GM19328 (cell line): ENCODE measurements around the gene RABAC1.
"Not testable (repeated sequence)": the region's sequence is repeated elsewhere in the genome, so short reads cannot be mapped to it uniquely, and the experiment has no call there.

Experiments used
- ATAC-seq: cut with Tn5 transposase; IDR thresholded peaks from one replicate; pipeline ENCODE4 v1.9.1; 2021; ENCODE audit warnings: mild to moderate bottlenecking, moderate library complexity; ENCODE audit not compliant: unreplicated experiment

The RABAC1 gene, protein sequence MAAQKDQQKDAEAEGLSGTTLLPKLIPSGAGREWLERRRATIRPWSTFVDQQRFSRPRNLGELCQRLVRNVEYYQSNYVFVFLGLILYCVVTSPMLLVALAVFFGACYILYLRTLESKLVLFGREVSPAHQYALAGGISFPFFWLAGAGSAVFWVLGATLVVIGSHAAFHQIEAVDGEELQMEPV

GRCh38 chr19:41959056-41960053, at the start of gene RABAC1:
TSS of gene RABAC1 (minus strand) at chr19:41959321. CDS start at chr19:41959292, 29 bp downstream.
- ATAC-seq = peak; percentile 81

DNA sequence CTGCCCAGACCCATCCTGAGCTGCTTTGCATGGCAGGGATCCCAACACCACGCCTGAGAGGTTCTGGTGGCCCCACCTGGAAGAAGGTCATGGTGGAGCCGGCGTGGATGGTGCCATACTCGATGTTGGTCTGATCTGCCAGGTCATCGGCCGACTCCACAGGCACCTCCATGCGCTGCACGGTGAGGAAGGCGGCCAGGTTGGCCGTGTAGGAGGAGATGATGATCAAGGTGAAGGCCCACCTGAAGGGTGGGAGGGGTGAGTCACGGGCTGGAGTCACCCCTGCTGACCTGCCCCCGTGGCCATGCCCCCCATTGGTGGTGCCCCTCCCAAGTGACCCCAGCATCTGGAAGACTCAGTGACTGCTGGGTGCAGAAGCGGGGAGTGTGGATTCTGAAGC, 47.4 kb upstream of the RABAC1 start:
- no peak for ATAC-seq

- ATAC-seq = no peak
Measured at GRCh38 chr19:42005504-42005903, 46.4 kb upstream of the RABAC1 start.

GRCh38 chr19:42003506-42004294, 44.6 kb upstream of the RABAC1 start:
- ATAC-seq = no peak

- ATAC-seq = no peak
Measured at GRCh38 chr19:41999878-42000208, 40.7 kb upstream of the RABAC1 start.

DNA sequence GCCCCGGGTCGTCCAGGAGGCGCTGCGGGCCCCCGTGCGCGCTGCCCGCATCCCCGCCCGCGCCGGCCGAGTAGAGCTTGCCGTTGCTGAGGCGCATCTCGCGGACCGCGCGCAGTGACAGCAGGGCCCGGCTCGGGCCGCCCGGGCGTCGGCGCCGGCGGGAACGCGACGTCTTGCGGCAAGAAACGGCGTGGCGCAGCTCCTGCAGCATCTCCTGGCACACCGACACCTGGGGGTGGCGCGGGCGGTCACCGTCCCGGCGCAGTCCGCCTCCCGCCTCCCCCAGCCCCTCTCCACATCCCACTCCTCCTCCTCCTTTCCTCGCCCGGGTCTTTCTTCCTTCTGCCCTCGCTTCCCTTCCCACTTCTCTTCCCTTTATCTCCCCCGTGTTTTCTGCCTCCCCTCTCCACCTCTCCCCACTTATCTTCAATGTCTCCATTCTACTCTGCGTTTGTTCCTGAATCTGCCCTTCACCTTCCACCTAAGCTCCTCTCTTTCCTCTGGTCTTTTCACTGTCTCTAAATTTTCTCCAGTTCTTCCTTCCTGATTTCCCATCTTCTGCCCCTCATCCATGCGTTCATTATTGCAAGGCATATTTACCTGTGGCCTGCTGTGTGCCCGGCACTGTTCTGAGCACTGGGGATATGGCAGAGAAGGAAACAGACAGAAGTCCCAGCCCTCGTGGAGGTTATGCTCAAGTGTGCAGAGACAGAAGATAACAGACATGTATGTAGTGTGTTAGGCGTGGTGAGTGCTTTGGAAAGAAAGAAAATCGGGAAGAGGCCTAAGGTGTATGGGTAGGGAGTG, 40.2 kb upstream of the RABAC1 start:
- no peak for ATAC-seq

GRCh38 chr19:41998246-41999020, 39.3 kb upstream of the RABAC1 start:
- ATAC-seq = no peak

- ATAC-seq = no peak
Measured at GRCh38 chr19:41997851-41998229, 38.7 kb upstream of the RABAC1 start.

- no peak for ATAC-seq
Measured at GRCh38 chr19:41997121-41997850, 38.2 kb upstream of the RABAC1 start.

- no peak for ATAC-seq
Measured at GRCh38 chr19:41995959-41996797, 37.1 kb upstream of the RABAC1 start.

DNA sequence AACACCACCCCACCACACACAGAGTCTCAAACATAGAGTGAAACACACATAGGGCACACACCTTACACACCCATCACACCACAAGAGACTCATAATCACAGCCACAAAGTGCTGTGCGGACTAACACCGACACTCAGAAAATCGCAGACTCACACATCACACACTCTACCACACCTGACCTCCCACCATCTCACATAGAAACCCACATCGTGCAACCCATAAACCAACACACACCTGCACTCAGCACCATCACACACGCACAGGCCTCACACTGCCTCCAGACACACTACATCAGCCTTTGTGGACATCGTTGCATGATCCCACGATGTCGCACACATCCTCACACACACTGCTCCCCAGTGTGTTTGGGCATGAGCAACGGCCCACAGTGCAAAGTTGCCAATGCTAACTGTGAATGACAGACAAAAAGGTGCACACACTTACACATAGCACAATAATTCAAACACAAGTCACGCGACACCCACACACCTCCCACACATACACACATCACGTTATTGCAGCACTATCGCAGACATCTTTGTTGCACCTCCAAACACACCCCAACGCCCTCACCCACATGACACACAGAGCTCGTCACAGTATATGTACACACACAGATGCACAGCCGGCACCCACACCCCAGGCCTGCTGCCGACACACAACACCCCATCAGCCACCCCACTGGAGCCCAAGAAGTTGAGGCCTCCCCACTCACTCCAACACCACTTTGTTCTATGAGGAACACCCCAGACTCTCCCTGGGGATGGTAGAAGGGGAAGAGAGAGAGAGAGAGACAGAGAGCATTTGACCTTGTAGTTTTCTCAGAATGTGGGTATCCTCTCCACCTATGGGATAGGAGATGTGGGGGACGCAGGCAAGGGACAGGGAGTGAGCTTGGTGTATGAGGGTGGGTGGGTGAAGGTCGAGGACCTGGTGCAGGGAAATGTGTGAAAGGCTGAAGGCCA, 36.2 kb upstream of the RABAC1 start:
- no peak for ATAC-seq

DNA sequence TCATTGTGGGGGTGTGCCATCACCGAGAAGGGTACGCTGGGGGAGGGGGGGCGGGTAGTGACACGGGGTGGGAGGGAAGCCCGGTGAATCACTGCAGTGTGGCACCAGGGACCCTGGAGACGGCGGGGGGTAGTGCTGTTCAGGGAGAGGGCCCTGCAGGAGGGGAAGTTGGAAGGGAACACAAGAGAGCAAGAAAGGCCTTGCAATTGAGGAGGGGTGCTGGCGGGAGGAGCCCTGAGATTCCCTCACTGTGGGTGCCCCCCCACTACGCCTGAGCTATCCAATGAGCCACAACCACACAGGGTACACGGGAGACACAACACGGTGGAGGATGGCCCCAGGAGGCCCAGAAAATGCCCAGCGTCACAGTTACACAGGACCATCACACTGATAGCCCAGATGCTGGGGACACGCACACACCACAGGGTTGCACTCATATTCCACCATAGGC, 35.4 kb upstream of the RABAC1 start:
- no peak for ATAC-seq

DNA sequence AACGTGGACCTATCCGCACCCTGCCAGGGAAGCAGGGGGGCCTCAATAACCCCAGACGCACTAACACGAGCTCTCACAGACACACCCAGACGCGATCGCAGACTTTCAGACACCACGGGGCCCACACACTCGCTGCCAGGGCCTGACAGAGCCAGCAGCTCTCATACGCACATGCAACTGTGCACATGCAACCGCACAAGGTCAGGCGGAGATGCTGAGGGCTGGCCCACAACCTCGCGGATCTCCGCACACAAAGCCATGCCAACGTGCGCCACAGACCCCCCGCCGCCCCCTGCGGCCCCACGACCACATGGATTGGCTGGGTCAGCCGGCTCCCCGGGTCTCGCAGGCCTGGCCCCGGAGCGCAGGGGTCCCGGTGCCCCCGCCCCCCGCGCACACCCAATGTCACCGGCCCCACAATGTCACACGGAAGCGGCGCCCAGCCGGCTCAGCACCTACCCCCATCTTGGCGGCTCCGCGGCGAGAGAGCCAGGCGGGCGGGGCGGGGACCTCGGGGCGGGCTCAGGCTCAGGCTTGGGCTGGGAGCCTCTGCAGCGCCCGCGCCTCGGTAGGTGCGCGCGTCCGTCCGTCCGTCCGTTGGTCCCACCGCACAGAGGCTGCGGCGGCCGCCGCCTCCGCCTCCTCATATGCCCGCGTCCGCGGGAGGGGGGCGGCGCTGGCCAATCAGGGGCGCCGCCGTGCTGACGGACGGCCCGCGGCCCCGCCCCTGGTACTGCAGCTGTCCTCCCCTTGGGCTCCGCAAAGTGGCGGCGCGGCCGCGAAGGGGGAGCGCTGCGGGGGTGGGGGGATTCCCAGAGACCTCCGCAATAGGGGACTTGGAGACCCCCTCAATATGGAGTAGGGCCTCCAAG, 34.7 kb upstream of the RABAC1 start, which contains the start of gene ATP1A3:
ATP1A3 (minus strand) TSS at position 619 of the 872 bp plus-strand sequence; CDS start at position 465, 154 bp downstream.
- ATAC-seq = no peak

DNA sequence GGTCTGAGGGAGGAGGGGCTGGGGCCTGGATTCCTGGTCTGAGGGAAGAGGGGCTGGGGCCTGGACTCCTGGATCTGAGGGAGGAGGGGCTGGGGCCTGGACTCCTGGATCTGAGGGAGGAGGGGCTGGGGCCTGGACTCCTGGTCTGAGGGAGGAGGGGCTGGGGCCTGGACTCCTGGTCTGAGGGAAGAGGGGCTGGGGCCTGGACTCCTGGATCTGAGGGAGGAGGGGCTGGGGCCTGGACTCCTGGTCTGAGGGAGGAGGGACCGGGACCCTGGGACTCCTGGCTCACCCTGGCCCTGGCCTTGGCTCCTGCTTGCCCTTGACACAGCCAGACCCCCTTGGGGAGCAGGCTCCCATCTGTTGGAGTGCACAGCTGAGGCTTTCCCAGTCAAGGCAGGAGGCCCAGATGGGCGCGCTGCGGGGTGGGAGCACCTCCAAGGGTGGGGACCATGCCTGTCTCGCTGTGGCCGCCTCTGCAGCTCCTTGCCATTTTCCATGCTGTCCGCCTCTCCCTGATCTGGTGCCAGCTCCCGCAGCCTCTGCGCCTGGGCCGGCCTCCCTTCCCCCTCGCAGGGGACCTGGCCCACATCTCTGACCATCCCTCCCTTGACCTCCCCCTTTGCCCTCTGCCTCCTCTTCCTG, 32.9 kb upstream of the RABAC1 start:
- ATAC-seq = not testable (repeated sequence)

- no peak for ATAC-seq
Measured at GRCh38 chr19:41991025-41991424, 31.9 kb upstream of the RABAC1 start.
